Measurements from ENCODE around the gene C6orf136. TPM values are rescaled to one million over a fixed set of nuclear protein-coding genes. Genes with fewer than 3 reads are reported as not detected.

C6orf136 gene
- total and polyA plus RNA-seq, 9 of the 15 experiments (the other 6 are each of a cell fraction or from before 2014, with no cell fraction given) = 14.1 to 63.1 (median 18.4) TPM

DNA sequence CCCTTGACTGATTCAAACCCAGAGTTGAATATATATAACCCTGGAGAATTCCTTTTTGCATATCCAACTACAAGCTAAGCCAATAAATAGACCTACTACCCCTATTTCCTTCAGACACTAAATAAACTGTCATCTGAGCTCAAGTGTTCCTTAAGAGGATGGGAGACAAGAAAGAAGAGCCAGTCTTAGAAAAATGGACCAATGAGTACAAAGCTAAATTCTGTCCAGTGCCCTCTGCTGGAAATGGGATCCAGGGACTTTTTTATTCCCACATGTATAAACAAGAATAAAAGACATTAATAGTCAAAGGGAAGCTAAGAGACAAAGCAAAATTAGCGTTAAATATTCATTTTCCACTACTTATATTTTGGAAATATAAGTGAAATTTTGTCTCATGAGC, 34.7 kb upstream of the C6orf136 start:
- in situ Hi-C loops (cut with MboI) = no loop called here
- Histone ChIP-seq H3K27me3 (ENCODE audit: control insufficient read depth in 2 of 2, insufficient read depth in 2 of 2, low read length in 2 of 2) (no peaks in the 10 kb centered on the region), H3K9me1 (ENCODE audit: control insufficient read depth, insufficient read depth, low read length) (no peaks in the 10 kb centered on the region), H3K36me3 (ENCODE audit: control insufficient read depth, insufficient read depth, low read length) (peaks cover 84% of the 10 kb centered on the region), H2AFZ (ENCODE audit: low read depth, low read length) (no peak overlapping the region), H3K4me3 (no peak overlapping the region), H3K4me2 (ENCODE audit: insufficient read depth, low read length) (no peak overlapping the region), H3K27ac (ENCODE audit: extremely low read depth, low read depth, low read length) (peak overlapping the region; percentile 95; the same call in 1 of the 3 replicates), H3K4me1 (replicated peaks in 1 of 2; ENCODE audit: control insufficient read depth in 2 of 2, insufficient read depth in 2 of 2, low read length in 2 of 2) (peaks cover 0 to 21% of the 10 kb centered on the region in 2 experiments; a peak in 3 of 5 replicates), H3K79me2 (ENCODE audit: control insufficient read depth, insufficient read depth, low read length) (peaks cover 74% of the 10 kb centered on the region), H4K20me1 (replicated peaks; ENCODE audit: control insufficient read depth, insufficient read depth, low read length) (peaks cover 8% of the 10 kb centered on the region; the same call in 1 of the 2 replicates), H3K9ac (ENCODE audit: insufficient read depth in 1 of 2, low read depth in 2 of 2, low read length in 2 of 2) (no peak overlapping the region), H3K9me3 (replicated peaks; ENCODE audit: control insufficient read depth, insufficient read depth, low read depth, low read length) (no peaks in the 10 kb centered on the region)
- ChIA-PET POLR2A (interaction anchor here (1.0 to 4.8 kb wide), 14 partner anchors 12 to 79 kb away, joined by 3 to 310 read pairs (median 10); partner anchors contain the start of genes ABCF1, ATAT1, C6orf136 and DHX16), CTCF (ENCODE audit: low intra/inter-chr PET ratio) (no interaction called here)
- intact Hi-C loops (cut with micrococcal nuclease) = no loop called here
- no TSS peak for BruUV-seq (replicated peaks)
- FAIRE-seq (no peak), ATAC-seq (no peak), DNase-seq (ENCODE audit: extremely low read depth in 1 of 4, low spot score in 3 of 4) (peak in 1 of 4 experiments; percentile 45)
- 91% methylated on average over 1 of the region's 1 CpG for WGBS (ENCODE audit: insufficient coverage, low coverage, missing lambda C conversion rate)
- TF ChIP-seq, protein P1, sequence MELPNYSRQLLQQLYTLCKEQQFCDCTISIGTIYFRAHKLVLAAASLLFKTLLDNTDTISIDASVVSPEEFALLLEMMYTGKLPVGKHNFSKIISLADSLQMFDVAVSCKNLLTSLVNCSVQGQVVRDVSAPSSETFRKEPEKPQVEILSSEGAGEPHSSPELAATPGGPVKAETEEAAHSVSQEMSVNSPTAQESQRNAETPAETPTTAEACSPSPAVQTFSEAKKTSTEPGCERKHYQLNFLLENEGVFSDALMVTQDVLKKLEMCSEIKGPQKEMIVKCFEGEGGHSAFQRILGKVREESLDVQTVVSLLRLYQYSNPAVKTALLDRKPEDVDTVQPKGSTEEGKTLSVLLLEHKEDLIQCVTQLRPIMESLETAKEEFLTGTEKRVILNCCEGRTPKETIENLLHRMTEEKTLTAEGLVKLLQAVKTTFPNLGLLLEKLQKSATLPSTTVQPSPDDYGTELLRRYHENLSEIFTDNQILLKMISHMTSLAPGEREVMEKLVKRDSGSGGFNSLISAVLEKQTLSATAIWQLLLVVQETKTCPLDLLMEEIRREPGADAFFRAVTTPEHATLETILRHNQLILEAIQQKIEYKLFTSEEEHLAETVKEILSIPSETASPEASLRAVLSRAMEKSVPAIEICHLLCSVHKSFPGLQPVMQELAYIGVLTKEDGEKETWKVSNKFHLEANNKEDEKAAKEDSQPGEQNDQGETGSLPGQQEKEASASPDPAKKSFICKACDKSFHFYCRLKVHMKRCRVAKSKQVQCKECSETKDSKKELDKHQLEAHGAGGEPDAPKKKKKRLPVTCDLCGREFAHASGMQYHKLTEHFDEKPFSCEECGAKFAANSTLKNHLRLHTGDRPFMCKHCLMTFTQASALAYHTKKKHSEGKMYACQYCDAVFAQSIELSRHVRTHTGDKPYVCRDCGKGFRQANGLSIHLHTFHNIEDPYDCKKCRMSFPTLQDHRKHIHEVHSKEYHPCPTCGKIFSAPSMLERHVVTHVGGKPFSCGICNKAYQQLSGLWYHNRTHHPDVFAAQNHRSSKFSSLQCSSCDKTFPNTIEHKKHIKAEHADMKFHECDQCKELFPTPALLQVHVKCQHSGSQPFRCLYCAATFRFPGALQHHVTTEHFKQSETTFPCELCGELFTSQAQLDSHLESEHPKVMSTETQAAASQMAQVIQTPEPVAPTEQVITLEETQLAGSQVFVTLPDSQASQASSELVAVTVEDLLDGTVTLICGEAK (IDR thresholded peaks at IDR 0.05) = no peak
- TF ChIP-seq, protein P1 (CRISPR knock-in tag; IDR thresholded peaks at IDR 0.05) = no peak
- TF ChIP-seq, protein P2, sequence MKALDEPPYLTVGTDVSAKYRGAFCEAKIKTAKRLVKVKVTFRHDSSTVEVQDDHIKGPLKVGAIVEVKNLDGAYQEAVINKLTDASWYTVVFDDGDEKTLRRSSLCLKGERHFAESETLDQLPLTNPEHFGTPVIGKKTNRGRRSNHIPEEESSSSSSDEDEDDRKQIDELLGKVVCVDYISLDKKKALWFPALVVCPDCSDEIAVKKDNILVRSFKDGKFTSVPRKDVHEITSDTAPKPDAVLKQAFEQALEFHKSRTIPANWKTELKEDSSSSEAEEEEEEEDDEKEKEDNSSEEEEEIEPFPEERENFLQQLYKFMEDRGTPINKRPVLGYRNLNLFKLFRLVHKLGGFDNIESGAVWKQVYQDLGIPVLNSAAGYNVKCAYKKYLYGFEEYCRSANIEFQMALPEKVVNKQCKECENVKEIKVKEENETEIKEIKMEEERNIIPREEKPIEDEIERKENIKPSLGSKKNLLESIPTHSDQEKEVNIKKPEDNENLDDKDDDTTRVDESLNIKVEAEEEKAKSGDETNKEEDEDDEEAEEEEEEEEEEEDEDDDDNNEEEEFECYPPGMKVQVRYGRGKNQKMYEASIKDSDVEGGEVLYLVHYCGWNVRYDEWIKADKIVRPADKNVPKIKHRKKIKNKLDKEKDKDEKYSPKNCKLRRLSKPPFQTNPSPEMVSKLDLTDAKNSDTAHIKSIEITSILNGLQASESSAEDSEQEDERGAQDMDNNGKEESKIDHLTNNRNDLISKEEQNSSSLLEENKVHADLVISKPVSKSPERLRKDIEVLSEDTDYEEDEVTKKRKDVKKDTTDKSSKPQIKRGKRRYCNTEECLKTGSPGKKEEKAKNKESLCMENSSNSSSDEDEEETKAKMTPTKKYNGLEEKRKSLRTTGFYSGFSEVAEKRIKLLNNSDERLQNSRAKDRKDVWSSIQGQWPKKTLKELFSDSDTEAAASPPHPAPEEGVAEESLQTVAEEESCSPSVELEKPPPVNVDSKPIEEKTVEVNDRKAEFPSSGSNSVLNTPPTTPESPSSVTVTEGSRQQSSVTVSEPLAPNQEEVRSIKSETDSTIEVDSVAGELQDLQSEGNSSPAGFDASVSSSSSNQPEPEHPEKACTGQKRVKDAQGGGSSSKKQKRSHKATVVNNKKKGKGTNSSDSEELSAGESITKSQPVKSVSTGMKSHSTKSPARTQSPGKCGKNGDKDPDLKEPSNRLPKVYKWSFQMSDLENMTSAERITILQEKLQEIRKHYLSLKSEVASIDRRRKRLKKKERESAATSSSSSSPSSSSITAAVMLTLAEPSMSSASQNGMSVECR (CRISPR knock-in tag; IDR thresholded peaks at IDR 0.05) = no peak
- TF ChIP-seq, protein P3, sequence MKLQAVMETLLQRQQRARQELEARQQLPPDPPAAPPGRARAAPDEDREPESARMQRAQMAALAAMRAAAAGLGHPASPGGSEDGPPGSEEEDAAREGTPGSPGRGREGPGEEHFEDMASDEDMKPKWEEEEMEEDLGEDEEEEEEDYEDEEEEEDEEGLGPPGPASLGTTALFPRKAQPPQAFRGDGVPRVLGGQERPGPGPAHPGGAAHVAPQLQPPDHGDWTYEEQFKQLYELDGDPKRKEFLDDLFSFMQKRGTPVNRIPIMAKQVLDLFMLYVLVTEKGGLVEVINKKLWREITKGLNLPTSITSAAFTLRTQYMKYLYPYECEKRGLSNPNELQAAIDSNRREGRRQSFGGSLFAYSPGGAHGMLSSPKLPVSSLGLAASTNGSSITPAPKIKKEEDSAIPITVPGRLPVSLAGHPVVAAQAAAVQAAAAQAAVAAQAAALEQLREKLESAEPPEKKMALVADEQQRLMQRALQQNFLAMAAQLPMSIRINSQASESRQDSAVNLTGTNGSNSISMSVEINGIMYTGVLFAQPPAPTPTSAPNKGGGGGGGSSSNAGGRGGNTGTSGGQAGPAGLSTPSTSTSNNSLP (IDR thresholded peaks at IDR 0.05; ENCODE audit: borderline replicate concordance, low read depth, low read length) = 0 out of 2 replicates have a peak, but pooled peaks have one; percentile 57

Measured in K562 (cell line).